Measurements from ENCODE around the gene IFNL3.

GRCh38 chr19:39240421-39240820 is 4.4 kb downstream of the IFNL3 start:
- TF ChIP-seq CTCF (IDR thresholded peaks at IDR 0.05) (no peak), ZFX (IDR thresholded peaks at IDR 0.05; ENCODE audit: borderline replicate concordance) (no peak)

Data from 22Rv1 (cell line).